OCI-LY7 (cell line): ENCODE data around the gene LRRC38.

Experiments used
- CTCF ChIP-seq: fragments of 200-600 bp; sonication (generic); conservative IDR thresholded peaks from 2 replicates; pipeline ENCODE4 v1.5.1; 2014; ENCODE audit warnings: mild to moderate bottlenecking, antibody characterized with exemption, low read length, moderate library complexity, mixed read lengths
- EZH2phosphoT487 ChIP-seq: fragments of 200-600 bp; sonication (generic); IDR thresholded peaks from 2 replicates; pipeline ENCODE4 v1.6.1; 2018; ENCODE audit warnings: low read depth, borderline replicate concordance, mild to moderate bottlenecking, mixed run types, antibody characterized with exemption, low read length, moderate library complexity, mixed read lengths

GRCh38 chr1:13430495-13430894 is 83.3 kb downstream of the LRRC38 start:
- TF ChIP-seq CTCF (no peak), EZH2phosphoT487 (no peak)
